ENCODE measurements around the gene FBXL3.

The FBXL3 gene

GRCh38 chr13:77029436-77029835, 2.5 kb upstream of the FBXL3 start:
- H3K4me3 ChIP-seq (replicated peaks; ENCODE audit: insufficient read depth, low read length): no peak overlapping the region
- no peak for DNase-seq (ENCODE audit: low read depth in 1 of 2, low spot score in 1 of 2)
- no peak for TF ChIP-seq GABPA (IDR thresholded peaks at IDR 0.05; ENCODE audit: low read depth)
- no peak overlapping the region for H3K27ac ChIP-seq (replicated peaks)
- no peaks in the 10 kb centered on the region for H3K27me3 ChIP-seq (ENCODE audit: insufficient read depth, poor library complexity, severe bottlenecking)

GRCh38 chr13:77028202-77028601, 1.2 kb upstream of the FBXL3 start:
- no peak for DNase-seq (ENCODE audit: low read depth in 1 of 2, low spot score in 1 of 2)
- Histone ChIP-seq H3K27me3 (ENCODE audit: insufficient read depth, poor library complexity, severe bottlenecking) (no peaks in the 10 kb centered on the region), H3K27ac (replicated peaks) (no peak overlapping the region), H3K4me3 (replicated peaks; ENCODE audit: insufficient read depth, low read length) (no peak overlapping the region)
- TF ChIP-seq REST (IDR thresholded peaks at IDR 0.05; ENCODE audit: insufficient replicate concordance, low read depth): no peak
- TF ChIP-seq POLR2AphosphoS5 (IDR thresholded peaks at IDR 0.05; ENCODE audit: low read depth): no peak

GRCh38 chr13:77026255-77026860, 601 bp downstream of the FBXL3 start:
- no peaks in the 10 kb centered on the region for H3K27me3 ChIP-seq (ENCODE audit: insufficient read depth, poor library complexity, severe bottlenecking)
- TF ChIP-seq CTCF (IDR thresholded peaks at IDR 0.05; ENCODE audit: insufficient read depth, low read length) (no peak), POLR2AphosphoS5 (IDR thresholded peaks at IDR 0.05; ENCODE audit: low read depth) (no peak), SPI1 (IDR thresholded peaks at IDR 0.05; ENCODE audit: borderline replicate concordance, low read depth) (no peak), GABPA (IDR thresholded peaks at IDR 0.05; ENCODE audit: low read depth) (no peak), REST (IDR thresholded peaks at IDR 0.05; ENCODE audit: insufficient replicate concordance, low read depth) (no peak)
- peak overlapping the region; percentile 92 for H3K27ac ChIP-seq (replicated peaks)
- peak; percentile 22 to 80 for DNase-seq (ENCODE audit: low read depth in 1 of 2, low spot score in 1 of 2)
- peak overlapping the region; percentile 85 for H3K4me3 ChIP-seq (replicated peaks; ENCODE audit: insufficient read depth, low read length)

GRCh38 chr13:77022341-77022740, 4.6 kb downstream of the FBXL3 start:
- H3K27me3 ChIP-seq (ENCODE audit: insufficient read depth, poor library complexity, severe bottlenecking): no peaks in the 10 kb centered on the region
- H3K27ac ChIP-seq (replicated peaks): peak overlapping the region; percentile 11
- TF ChIP-seq POLR2AphosphoS5 (IDR thresholded peaks at IDR 0.05; ENCODE audit: low read depth) (no peak), REST (IDR thresholded peaks at IDR 0.05; ENCODE audit: insufficient replicate concordance, low read depth) (no peak), SPI1 (IDR thresholded peaks at IDR 0.05; ENCODE audit: borderline replicate concordance, low read depth) (no peak), GABPA (IDR thresholded peaks at IDR 0.05; ENCODE audit: low read depth) (no peak), CTCF (IDR thresholded peaks at IDR 0.05; ENCODE audit: insufficient read depth, low read length) (no peak)
- DNase-seq (ENCODE audit: low read depth in 1 of 2, low spot score in 1 of 2): peak in 1 of 2 experiments; percentile 35
- no peak overlapping the region for H3K4me3 ChIP-seq (replicated peaks; ENCODE audit: insufficient read depth, low read length)
